Measurements from ENCODE around the gene SP2.

DNA sequence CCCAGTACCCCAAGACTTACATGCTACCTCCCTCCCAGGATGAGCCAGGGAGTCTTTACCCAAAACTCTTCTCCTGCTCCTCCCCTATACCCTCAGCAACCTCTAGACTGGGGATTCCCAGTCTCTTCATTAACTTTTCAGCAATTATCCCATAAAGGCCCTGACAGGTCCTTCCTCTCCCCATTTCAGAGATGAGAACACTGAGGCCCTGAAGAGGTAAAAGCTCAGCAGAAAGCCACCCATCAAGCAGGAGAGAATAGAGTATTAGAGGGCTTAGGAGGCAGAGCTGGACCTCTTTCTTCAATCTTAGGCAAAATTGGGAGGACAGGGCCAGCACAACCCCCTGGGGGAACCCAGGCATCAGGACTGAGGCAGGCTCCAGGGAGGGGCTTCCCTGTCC lies 39.2 kb upstream of the SP2 start:
- TF ChIP-seq, protein P1, sequence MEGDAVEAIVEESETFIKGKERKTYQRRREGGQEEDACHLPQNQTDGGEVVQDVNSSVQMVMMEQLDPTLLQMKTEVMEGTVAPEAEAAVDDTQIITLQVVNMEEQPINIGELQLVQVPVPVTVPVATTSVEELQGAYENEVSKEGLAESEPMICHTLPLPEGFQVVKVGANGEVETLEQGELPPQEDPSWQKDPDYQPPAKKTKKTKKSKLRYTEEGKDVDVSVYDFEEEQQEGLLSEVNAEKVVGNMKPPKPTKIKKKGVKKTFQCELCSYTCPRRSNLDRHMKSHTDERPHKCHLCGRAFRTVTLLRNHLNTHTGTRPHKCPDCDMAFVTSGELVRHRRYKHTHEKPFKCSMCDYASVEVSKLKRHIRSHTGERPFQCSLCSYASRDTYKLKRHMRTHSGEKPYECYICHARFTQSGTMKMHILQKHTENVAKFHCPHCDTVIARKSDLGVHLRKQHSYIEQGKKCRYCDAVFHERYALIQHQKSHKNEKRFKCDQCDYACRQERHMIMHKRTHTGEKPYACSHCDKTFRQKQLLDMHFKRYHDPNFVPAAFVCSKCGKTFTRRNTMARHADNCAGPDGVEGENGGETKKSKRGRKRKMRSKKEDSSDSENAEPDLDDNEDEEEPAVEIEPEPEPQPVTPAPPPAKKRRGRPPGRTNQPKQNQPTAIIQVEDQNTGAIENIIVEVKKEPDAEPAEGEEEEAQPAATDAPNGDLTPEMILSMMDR (IDR thresholded peaks at IDR 0.05), result no peak
- TF ChIP-seq EP300 (IDR thresholded peaks at IDR 0.05) (no peak), POLR2A (IDR thresholded peaks at IDR 0.05) (no peak), POLR2AphosphoS5 (IDR thresholded peaks at IDR 0.05) (no peak)

All from upper lobe of left lung (tissue), 4 donors.